ENCODE data around the gene GET4. TPM values are rescaled to one million over a fixed set of nuclear protein-coding genes. Genes with fewer than 3 reads are reported as not detected.

The GET4 gene
- total RNA-seq, 1 donor from 2014 or later = 35.8 TPM

GRCh38 chr7:890868-891267 lies 14.5 kb downstream of the GET4 start:
- H3K4me3 ChIP-seq = no peak overlapping the region

DNA sequence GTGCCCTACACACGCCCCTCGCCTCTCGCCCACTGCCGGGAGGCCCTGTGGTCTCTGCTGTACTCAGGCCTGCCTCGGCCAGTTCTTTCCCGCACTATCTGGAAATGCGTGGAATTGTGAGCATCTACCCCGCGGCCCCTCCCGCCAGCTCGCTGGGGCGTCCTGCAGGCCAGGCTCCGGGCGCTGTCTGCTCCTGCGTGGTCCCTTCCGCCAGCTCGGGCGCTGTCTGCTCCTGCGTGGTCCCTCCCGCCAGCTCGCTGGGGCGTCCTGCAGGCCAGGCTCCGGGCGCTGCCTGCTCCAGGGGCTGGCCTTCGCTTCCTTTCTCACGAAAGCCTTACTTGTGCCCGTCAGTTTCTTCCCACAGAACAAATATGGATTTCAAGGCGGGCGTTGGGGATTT lies 14.9 kb downstream of the GET4 start:
- no peak for DNase-seq (ENCODE audit: extremely low spot score in 2 of 2)
- Histone ChIP-seq H3K27ac (no peak overlapping the region), H3K4me1 (no peaks in the 10 kb centered on the region), H3K27me3 (no peaks in the 10 kb centered on the region), H3K4me3 (no peak overlapping the region), H3K36me3 (peaks cover 0 to 83% of the 10 kb centered on the region in 2 donors), H3K9me3 (no peaks in the 10 kb centered on the region)
- TF ChIP-seq POLR2AphosphoS5 (IDR thresholded peaks at IDR 0.05; ENCODE audit: insufficient read depth in 1 of 2, low read depth in 1 of 2) = no peak
- no peak for TF ChIP-seq POLR2A (IDR thresholded peaks at IDR 0.05)
- TF ChIP-seq, protein P1, sequence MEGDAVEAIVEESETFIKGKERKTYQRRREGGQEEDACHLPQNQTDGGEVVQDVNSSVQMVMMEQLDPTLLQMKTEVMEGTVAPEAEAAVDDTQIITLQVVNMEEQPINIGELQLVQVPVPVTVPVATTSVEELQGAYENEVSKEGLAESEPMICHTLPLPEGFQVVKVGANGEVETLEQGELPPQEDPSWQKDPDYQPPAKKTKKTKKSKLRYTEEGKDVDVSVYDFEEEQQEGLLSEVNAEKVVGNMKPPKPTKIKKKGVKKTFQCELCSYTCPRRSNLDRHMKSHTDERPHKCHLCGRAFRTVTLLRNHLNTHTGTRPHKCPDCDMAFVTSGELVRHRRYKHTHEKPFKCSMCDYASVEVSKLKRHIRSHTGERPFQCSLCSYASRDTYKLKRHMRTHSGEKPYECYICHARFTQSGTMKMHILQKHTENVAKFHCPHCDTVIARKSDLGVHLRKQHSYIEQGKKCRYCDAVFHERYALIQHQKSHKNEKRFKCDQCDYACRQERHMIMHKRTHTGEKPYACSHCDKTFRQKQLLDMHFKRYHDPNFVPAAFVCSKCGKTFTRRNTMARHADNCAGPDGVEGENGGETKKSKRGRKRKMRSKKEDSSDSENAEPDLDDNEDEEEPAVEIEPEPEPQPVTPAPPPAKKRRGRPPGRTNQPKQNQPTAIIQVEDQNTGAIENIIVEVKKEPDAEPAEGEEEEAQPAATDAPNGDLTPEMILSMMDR (IDR thresholded peaks at IDR 0.05) = no peak
- intact Hi-C loops (cut with DNase I) = no loop called here

More at GRCh38 chr7:890868-891267, 14.5 kb downstream of the GET4 start:
- intact Hi-C loops (cut with DNase I) = no loop called here
- Histone ChIP-seq H3K27ac (no peak overlapping the region), H3K36me3 (peaks cover 0 to 79% of the 10 kb centered on the region in 2 donors), H3K9me3 (no peaks in the 10 kb centered on the region), H3K27me3 (no peaks in the 10 kb centered on the region), H3K4me1 (peaks cover 2% of the 10 kb centered on the region)
- DNase-seq (ENCODE audit: extremely low spot score in 2 of 2) = no peak
- TF ChIP-seq POLR2AphosphoS5 (IDR thresholded peaks at IDR 0.05; ENCODE audit: insufficient read depth in 1 of 2, low read depth in 1 of 2) (no peak), POLR2A (IDR thresholded peaks at IDR 0.05) (no peak)
- TF ChIP-seq, protein P1 (IDR thresholded peaks at IDR 0.05) = no peak

- Histone ChIP-seq H3K27me3 (no peaks in the 10 kb centered on the region), H3K9me3 (no peaks in the 10 kb centered on the region), H3K4me3 (no peak overlapping the region), H3K27ac (no peak overlapping the region), H3K36me3 (peaks cover 0 to 84% of the 10 kb centered on the region in 2 donors), H3K4me1 (no peaks in the 10 kb centered on the region)
- no peak for TF ChIP-seq POLR2A (IDR thresholded peaks at IDR 0.05)
- TF ChIP-seq, protein P1 (IDR thresholded peaks at IDR 0.05) = no peak
- TF ChIP-seq POLR2AphosphoS5 (IDR thresholded peaks at IDR 0.05; ENCODE audit: insufficient read depth in 1 of 2, low read depth in 1 of 2) = no peak
- intact Hi-C loops (cut with DNase I) = no loop called here
- no peak for DNase-seq (ENCODE audit: extremely low spot score in 2 of 2)
Measured at GRCh38 chr7:891805-892204, 15.5 kb downstream of the GET4 start.

DNA sequence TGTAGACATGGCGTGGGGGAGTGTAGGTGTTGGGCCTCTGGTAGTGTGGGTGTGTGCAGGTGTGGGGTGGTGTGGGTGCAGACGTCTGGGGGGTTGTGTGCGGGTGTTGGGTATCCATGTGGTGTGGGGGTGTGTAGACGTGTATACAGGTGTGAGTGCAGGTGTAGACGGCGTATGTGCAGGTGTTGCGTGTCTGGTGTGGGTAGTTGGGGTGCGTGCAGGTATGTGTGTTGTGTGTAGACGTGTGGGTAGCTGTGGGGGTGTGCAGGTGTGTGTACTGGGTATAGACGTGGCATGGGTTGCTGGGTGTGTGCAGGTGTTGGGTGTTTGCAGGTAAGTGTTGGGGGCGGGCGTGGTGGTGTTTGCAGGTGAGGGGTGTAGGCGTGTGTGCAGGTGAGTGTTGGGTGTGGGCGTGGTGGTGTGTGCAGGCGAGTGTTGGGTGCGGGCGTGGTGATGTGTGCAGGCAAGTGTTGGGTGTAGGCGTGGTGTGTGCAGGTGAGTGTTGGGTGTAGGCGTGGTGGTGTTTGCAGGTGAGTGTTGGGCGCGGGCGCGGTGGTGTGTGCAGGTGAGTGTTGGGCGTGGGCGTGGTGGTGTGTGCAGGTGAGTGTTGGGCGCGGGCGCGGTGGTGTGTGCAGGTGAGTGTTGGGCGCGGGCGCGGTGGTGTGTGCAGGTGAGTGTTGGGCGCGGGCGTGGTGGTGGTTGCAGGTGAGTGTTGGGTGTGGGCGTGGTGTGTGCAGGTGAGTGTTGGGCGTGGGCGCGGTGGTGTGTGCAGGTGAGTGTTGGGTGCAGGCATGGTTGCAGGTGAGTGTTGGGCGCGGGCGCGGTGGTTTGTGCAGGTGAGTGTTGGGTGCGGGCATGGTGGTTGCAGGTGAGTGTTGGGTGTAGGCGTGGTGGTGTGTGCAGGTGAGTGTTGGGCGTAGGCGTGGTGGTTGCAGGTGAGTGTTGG lies 16.6 kb downstream of the GET4 start:
- Histone ChIP-seq H3K4me3 (no peak overlapping the region), H3K36me3 (peaks cover 0 to 77% of the 10 kb centered on the region in 2 donors), H3K4me1 (no peaks in the 10 kb centered on the region), H3K27me3 (no peaks in the 10 kb centered on the region), H3K27ac (no peak overlapping the region), H3K9me3 (no peaks in the 10 kb centered on the region)
- intact Hi-C loops (cut with DNase I) = no loop called here
- DNase-seq (ENCODE audit: extremely low spot score in 2 of 2) = no peak
- TF ChIP-seq POLR2A (IDR thresholded peaks at IDR 0.05) (no peak), POLR2AphosphoS5 (IDR thresholded peaks at IDR 0.05; ENCODE audit: insufficient read depth in 1 of 2, low read depth in 1 of 2) (no peak)
- TF ChIP-seq, protein P1 (IDR thresholded peaks at IDR 0.05) = no peak

GRCh38 chr7:893686-894085 lies 17.3 kb downstream of the GET4 start:
- Histone ChIP-seq H3K27ac (no peak overlapping the region), H3K9me3 (no peaks in the 10 kb centered on the region), H3K4me3 (no peak overlapping the region), H3K4me1 (no peaks in the 10 kb centered on the region), H3K36me3 (peaks cover 0 to 70% of the 10 kb centered on the region in 2 donors), H3K27me3 (no peaks in the 10 kb centered on the region)
- intact Hi-C loops (cut with DNase I) = loop anchor here (1.0 kb wide), 1 partner anchor 12 kb away; no protein-coding TSS in a partner anchor
- DNase-seq (ENCODE audit: extremely low spot score in 2 of 2) = no peak
- TF ChIP-seq POLR2A (IDR thresholded peaks at IDR 0.05) (no peak), POLR2AphosphoS5 (IDR thresholded peaks at IDR 0.05; ENCODE audit: insufficient read depth in 1 of 2, low read depth in 1 of 2) (no peak)
- TF ChIP-seq, protein P1 (IDR thresholded peaks at IDR 0.05) = no peak
